GM23338 (cell line): Measurements from ENCODE around the gene ICA1L. TPM values are rescaled to one million over a fixed set of nuclear protein-coding genes. Genes with fewer than 3 reads are reported as not detected.
A peak's percentile ranks its signal among the peaks of the same experiment; 100 is the strongest.
"Not testable (repeated sequence)": the region's sequence is repeated elsewhere in the genome, so short reads cannot be mapped to it uniquely, and the experiment has no call there.

ENCODE experiments used
- ATAC-seq: fragments of 200-7000 bp; cut with Tn5 transposase; 3 replicates; pipeline ENCODE4 v1.9.1; 2020
- DNase-seq: peaks from one replicate; pipeline ENCODE4 v3.0.0-alpha.2; 2015; ENCODE audit warnings: low spot score
- H2AFZ ChIP-seq: fragments of 200-600 bp; sonication (generic); 2 replicates; pipeline ENCODE4 v1.8.0; 2016; ENCODE audit warnings: antibody characterized with exemption, mild to moderate bottlenecking, moderate library complexity
- H3F3A ChIP-seq: fragments of 200-600 bp; sonication (generic); replicated peaks from 2 replicates; pipeline ENCODE4 v1.8.0; 2017; ENCODE audit warnings: antibody characterized with exemption, mixed run types, low read depth
- H3K27ac ChIP-seq: fragments of 200-600 bp; sonication (generic); 2 replicates; pipeline ENCODE4 v1.6.1; 2016; ENCODE audit warnings: low read depth
- H3K27me3 ChIP-seq: fragments of 200-600 bp; sonication (generic); 2 replicates; pipeline ENCODE4 v1.8.0; 2016; ENCODE audit warnings: mild to moderate bottlenecking, mixed run types, moderate library complexity; ENCODE audit not compliant: insufficient read depth
- H3K36me3 ChIP-seq: fragments of 200-600 bp; sonication (generic); 2 replicates; pipeline ENCODE4 v1.8.0; 2016; ENCODE audit warnings: mild to moderate bottlenecking; ENCODE audit not compliant: insufficient read depth
- H3K4me1 ChIP-seq: fragments of 200-600 bp; sonication (generic); 2 replicates; pipeline ENCODE4 v1.8.0; 2016; ENCODE audit warnings: mild to moderate bottlenecking, moderate library complexity; ENCODE audit not compliant: insufficient read depth
- H3K4me2 ChIP-seq: fragments of 200-600 bp; sonication (generic); 2 replicates; pipeline ENCODE4 v1.7.1; 2017; ENCODE audit warnings: mixed run types
- H3K4me3 ChIP-seq: fragments of 200-600 bp; sonication (generic); 2 replicates; pipeline ENCODE4 v1.6.1; 2016; ENCODE audit warnings: mixed run types
- H3K79me2 ChIP-seq: fragments of 200-600 bp; sonication (generic); replicated peaks from 2 replicates; pipeline ENCODE4 v1.8.0; 2017; ENCODE audit warnings: mild to moderate bottlenecking; ENCODE audit not compliant: insufficient read depth
- H3K9me2 ChIP-seq: fragments of 200-600 bp; sonication (generic); 2 replicates; pipeline ENCODE4 v1.8.0; 2017; ENCODE audit not compliant: insufficient read depth
- H4K20me1 ChIP-seq: fragments of 200-600 bp; sonication (generic); replicated peaks from 2 replicates; pipeline ENCODE4 v1.8.0; 2017; ENCODE audit warnings: mild to moderate bottlenecking; ENCODE audit not compliant: insufficient read depth
- H3K27ac Mint-ChIP-seq: 2 replicates; pipeline ENCODE4 v1.8.0; 2020; ENCODE audit warnings: inconsistent platforms, mild to moderate bottlenecking, moderate library complexity, mixed read lengths
- H3K27me3 Mint-ChIP-seq: 3 replicates; pipeline ENCODE4 v1.8.0; 2022; ENCODE audit warnings: low read depth, mild to moderate bottlenecking, moderate library complexity, mixed read lengths, inconsistent platforms; ENCODE audit not compliant: insufficient read depth, poor library complexity
- H3K36me3 Mint-ChIP-seq: 3 replicates; pipeline ENCODE4 v1.8.0; 2021; ENCODE audit warnings: low read depth, mild to moderate bottlenecking, inconsistent platforms, moderate library complexity, mixed read lengths
- H3K4me1 Mint-ChIP-seq: 3 replicates; pipeline ENCODE4 v1.8.0; 2020; ENCODE audit warnings: mild to moderate bottlenecking, inconsistent platforms, mixed read lengths
- H3K4me3 Mint-ChIP-seq: 3 replicates; pipeline ENCODE4 v1.8.0; 2021; ENCODE audit warnings: moderate library complexity, mild to moderate bottlenecking, inconsistent platforms, mixed read lengths
- H3K9me3 Mint-ChIP-seq: 3 replicates; pipeline ENCODE4 v1.8.0; 2020; ENCODE audit warnings: moderate library complexity, mild to moderate bottlenecking, inconsistent platforms, mixed read lengths
- CREB1 ChIP-seq: fragments of 250-450 bp; sonication (Bioruptor Pico); IDR thresholded peaks from 2 replicates; pipeline ENCODE4 v1.5.0; 2020; ENCODE audit warnings: low read depth, mild to moderate bottlenecking, moderate library complexity
- EZH2 ChIP-seq: fragments of 200-600 bp; sonication (generic); IDR thresholded peaks from one replicate; pipeline ENCODE4 v1.8.0; 2017; ENCODE audit warnings: antibody characterized with exemption, mild to moderate bottlenecking, low read depth; ENCODE audit not compliant: unreplicated experiment
- EZH2phosphoT487 ChIP-seq: fragments of 200-600 bp; sonication (generic); IDR thresholded peaks from one replicate; pipeline ENCODE4 v1.8.1; 2018; ENCODE audit warnings: antibody characterized with exemption; ENCODE audit not compliant: unreplicated experiment
- NANOG ChIP-seq: IDR thresholded peaks from 2 replicates; pipeline ENCODE4 v1.6.1; 2016; ENCODE audit warnings: antibody characterized with exemption, borderline replicate concordance
- ZNF114 ChIP-seq: fragments of 250-450 bp; sonication (Bioruptor Pico); IDR thresholded peaks from 2 replicates; pipeline ENCODE4 v1.5.0; 2020; ENCODE audit warnings: mild to moderate bottlenecking, moderate library complexity
- ZNF331 ChIP-seq: fragments of 250-450 bp; sonication (Bioruptor Pico); IDR thresholded peaks from 2 replicates; pipeline ENCODE4 v1.5.0; 2020; ENCODE audit warnings: low read depth, mild to moderate bottlenecking, moderate library complexity
- polyA plus RNA-seq: library from polyadenylated mRNA; unstranded; fragments of >200 nt; fragmentation: Nextera tagmentation; extraction: Ambion mirVana; gene quantifications from 2 replicates; pipeline ENCODE4 v1.2.1, GENCODE V29; 2016
- total RNA-seq: library from RNA; depleted of rRNA; stranded (reverse); fragments of >200 nt; shearing (Covaris generic); gene quantifications from 2 replicates; pipeline ENCODE4 v1.2.3, GENCODE V29; 2014
- TF ChIP-seq, protein P1 (sequence below): IDR thresholded peaks from 2 replicates; pipeline ENCODE4 v1.6.1; 2016; ENCODE audit warnings: antibody characterized with exemption

ICA1L gene
- total and polyA plus RNA-seq, 2 experiments from 2014 or later, result 1.6 to 7.2 TPM

GRCh38 chr2:202807431-202808138 is 64.0 kb downstream of the ICA1L start:
- not testable (repeated sequence) for H2AFZ ChIP-seq, H4K20me1 ChIP-seq, H3K27ac Mint-ChIP-seq, DNase-seq, H3K4me3 Mint-ChIP-seq, H3F3A ChIP-seq, H3K27me3 Mint-ChIP-seq, H3K4me1 ChIP-seq, H3K9me2 ChIP-seq, H3K4me3 ChIP-seq, H3K36me3 ChIP-seq, H3K27me3 ChIP-seq, H3K27ac ChIP-seq, H3K4me2 ChIP-seq, H3K79me2 ChIP-seq
- Mint-ChIP-seq H3K9me3 (peaks cover 21% of the 10 kb centered on the region), H3K36me3 (peaks cover 24% of the 10 kb centered on the region), H3K4me1 (peaks cover 15% of the 10 kb centered on the region)
- ATAC-seq, result peak; percentile 40

DNA sequence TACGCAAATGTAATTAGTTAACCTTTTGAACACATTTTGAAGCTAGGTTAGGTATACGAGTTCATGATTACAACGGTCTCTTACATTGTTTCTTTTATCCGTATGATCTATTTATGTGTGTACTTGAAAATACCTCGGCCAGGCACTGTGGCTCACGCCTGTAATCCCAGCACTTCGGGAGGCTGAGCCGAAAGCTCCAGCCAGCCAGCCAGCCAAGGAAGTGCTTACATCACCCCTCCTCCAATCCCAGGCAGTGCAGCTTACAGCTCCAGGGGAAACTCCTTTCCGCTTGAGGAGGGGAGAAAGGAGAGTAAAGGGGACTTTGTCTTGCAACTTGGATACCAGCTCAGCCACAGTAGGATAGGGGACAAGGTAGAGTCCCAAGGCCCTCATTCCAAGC is 65.7 kb downstream of the ICA1L start:
- not testable (repeated sequence) for H3K4me3 ChIP-seq, H3K36me3 ChIP-seq, H3K27ac ChIP-seq, H3K9me2 ChIP-seq, H3F3A ChIP-seq, H3K4me1 ChIP-seq, H3K4me3 Mint-ChIP-seq, H3K79me2 ChIP-seq, H2AFZ ChIP-seq, H3K4me2 ChIP-seq, H3K27me3 ChIP-seq, H4K20me1 ChIP-seq, H3K27me3 Mint-ChIP-seq
- peaks cover 15% of the 10 kb centered on the region for H3K9me3 Mint-ChIP-seq
- peaks cover 28% of the 10 kb centered on the region for H3K4me1 Mint-ChIP-seq
- peaks cover 17% of the 10 kb centered on the region for H3K36me3 Mint-ChIP-seq
- ATAC-seq, result peak; percentile 97
- H3K27ac Mint-ChIP-seq, result peak overlapping the region; percentile 53; the same call in 1 of the 2 replicates
- peak; percentile 72 for DNase-seq

GRCh38 chr2:202797944-202798343 is 73.6 kb downstream of the ICA1L start:
- H3K36me3 Mint-ChIP-seq, result peaks cover 12% of the 10 kb centered on the region
- no peak overlapping the region for H3K4me2 ChIP-seq
- H3K4me1 Mint-ChIP-seq, result peaks cover 18% of the 10 kb centered on the region
- H3K36me3 ChIP-seq, result no peaks in the 10 kb centered on the region
- no peaks in the 10 kb centered on the region for H3K9me2 ChIP-seq
- no peaks in the 10 kb centered on the region for H3K27me3 ChIP-seq
- ATAC-seq (no peak), DNase-seq (no peak)
- no peaks in the 10 kb centered on the region for H3F3A ChIP-seq
- no peak overlapping the region for H3K4me3 ChIP-seq
- no peak overlapping the region for H3K27ac ChIP-seq
- H3K9me3 Mint-ChIP-seq, result peaks cover 11% of the 10 kb centered on the region; the same call in 2 of the 3 replicates
- H3K27ac Mint-ChIP-seq, result no peak overlapping the region
- no peaks in the 10 kb centered on the region for H3K79me2 ChIP-seq
- no peak overlapping the region for H3K4me3 Mint-ChIP-seq
- no peaks in the 10 kb centered on the region for H3K4me1 ChIP-seq
- no peaks in the 10 kb centered on the region for H4K20me1 ChIP-seq
- no peak overlapping the region for H2AFZ ChIP-seq
- TF ChIP-seq ZNF114 (no peak), NANOG (no peak), CREB1 (no peak)
- peaks cover 9% of the 10 kb centered on the region for H3K27me3 Mint-ChIP-seq

GRCh38 chr2:202790676-202791075 is 80.9 kb downstream of the ICA1L start:
- Histone ChIP-seq H3K79me2 (no peaks in the 10 kb centered on the region), H3K36me3 (peaks cover 7% of the 10 kb centered on the region; the same call in 1 of the 2 replicates), H2AFZ (no peak overlapping the region), H3K27ac (no peak overlapping the region), H3K4me2 (no peak overlapping the region), H3K27me3 (no peaks in the 10 kb centered on the region), H3K4me3 (no peak overlapping the region), H3F3A (no peaks in the 10 kb centered on the region), H3K4me1 (no peaks in the 10 kb centered on the region), H4K20me1 (peaks cover 2% of the 10 kb centered on the region; the same call in 1 of the 2 replicates), H3K9me2 (no peaks in the 10 kb centered on the region)
- no peak overlapping the region for H3K27ac Mint-ChIP-seq
- H3K27me3 Mint-ChIP-seq, result peaks cover 1% of the 10 kb centered on the region
- no peaks in the 10 kb centered on the region for H3K9me3 Mint-ChIP-seq
- ATAC-seq (no peak), DNase-seq (no peak)
- no peaks in the 10 kb centered on the region for H3K4me1 Mint-ChIP-seq
- no peaks in the 10 kb centered on the region; the same call in 2 of the 3 replicates for H3K36me3 Mint-ChIP-seq
- H3K4me3 Mint-ChIP-seq, result no peak overlapping the region
- no peak for TF ChIP-seq EZH2phosphoT487
- TF ChIP-seq CREB1, result no peak
- no peak for TF ChIP-seq ZNF331 (CRISPR knock-in tag)
- TF ChIP-seq ZNF114, result no peak
- TF ChIP-seq, protein P1, sequence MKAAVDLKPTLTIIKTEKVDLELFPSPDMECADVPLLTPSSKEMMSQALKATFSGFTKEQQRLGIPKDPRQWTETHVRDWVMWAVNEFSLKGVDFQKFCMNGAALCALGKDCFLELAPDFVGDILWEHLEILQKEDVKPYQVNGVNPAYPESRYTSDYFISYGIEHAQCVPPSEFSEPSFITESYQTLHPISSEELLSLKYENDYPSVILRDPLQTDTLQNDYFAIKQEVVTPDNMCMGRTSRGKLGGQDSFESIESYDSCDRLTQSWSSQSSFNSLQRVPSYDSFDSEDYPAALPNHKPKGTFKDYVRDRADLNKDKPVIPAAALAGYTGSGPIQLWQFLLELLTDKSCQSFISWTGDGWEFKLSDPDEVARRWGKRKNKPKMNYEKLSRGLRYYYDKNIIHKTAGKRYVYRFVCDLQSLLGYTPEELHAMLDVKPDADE, result no peak
- TF ChIP-seq EZH2, result no peak
- no peak for TF ChIP-seq NANOG
